ENCODE data around the gene TNF.

Gene TNF

GRCh38 chr6:31575335-31575901 is at the start of gene TNF:
Gene TNF (plus strand): TSS chr6:31575565. CDS start chr6:31575742, 177 bp downstream.
- peak in 1 of 2 donors; percentile 66 for DNase-seq (ENCODE audit: low read depth in 2 of 2, low spot score in 1 of 2)

DNA sequence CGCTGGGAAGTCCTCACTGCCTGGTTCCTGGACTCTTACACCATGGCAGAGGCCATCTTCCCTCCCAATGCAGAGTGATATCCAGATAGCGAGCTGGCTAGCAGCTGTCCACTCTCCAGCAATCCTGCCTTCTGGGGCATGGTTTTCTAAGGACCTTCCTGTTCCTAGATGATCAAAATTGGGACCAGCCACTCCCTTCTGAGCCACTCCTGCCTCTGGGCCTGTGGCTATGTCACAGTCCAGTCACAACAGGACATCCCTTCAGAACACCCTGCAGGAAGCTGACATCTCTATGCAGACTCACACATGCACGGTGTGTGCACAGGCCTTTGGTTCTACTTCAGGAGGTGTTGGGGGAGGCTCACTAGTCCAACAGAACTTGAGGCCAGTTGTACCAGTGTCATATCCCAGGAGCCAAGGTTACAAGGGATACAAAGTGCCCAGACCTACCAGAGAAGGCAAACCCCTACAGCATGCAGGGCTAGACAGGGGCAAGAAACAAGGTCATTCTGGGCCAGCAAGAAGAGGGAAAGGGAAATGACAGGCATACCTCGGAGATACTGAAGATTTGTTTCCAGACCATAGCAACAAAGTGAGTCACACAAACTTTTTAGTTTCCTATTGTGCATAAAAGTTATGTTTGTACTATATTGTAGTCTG is 49.3 kb upstream of the TNF start:
- no peak for DNase-seq (ENCODE audit: low read depth in 2 of 2, low spot score in 1 of 2)

GRCh38 chr6:31528307-31528777 is 47.0 kb upstream of the TNF start:
- no peak for DNase-seq (ENCODE audit: low read depth in 2 of 2, low spot score in 1 of 2)

- DNase-seq (ENCODE audit: low read depth in 2 of 2, low spot score in 1 of 2) = no peak
These were observed 46.5 kb upstream of the TNF start, which contains the start of gene MCCD1 for GRCh38 chr6:31528821-31529328. Gene MCCD1 (plus strand): TSS chr6:31528962. CDS start chr6:31529015, 53 bp downstream.

DNA sequence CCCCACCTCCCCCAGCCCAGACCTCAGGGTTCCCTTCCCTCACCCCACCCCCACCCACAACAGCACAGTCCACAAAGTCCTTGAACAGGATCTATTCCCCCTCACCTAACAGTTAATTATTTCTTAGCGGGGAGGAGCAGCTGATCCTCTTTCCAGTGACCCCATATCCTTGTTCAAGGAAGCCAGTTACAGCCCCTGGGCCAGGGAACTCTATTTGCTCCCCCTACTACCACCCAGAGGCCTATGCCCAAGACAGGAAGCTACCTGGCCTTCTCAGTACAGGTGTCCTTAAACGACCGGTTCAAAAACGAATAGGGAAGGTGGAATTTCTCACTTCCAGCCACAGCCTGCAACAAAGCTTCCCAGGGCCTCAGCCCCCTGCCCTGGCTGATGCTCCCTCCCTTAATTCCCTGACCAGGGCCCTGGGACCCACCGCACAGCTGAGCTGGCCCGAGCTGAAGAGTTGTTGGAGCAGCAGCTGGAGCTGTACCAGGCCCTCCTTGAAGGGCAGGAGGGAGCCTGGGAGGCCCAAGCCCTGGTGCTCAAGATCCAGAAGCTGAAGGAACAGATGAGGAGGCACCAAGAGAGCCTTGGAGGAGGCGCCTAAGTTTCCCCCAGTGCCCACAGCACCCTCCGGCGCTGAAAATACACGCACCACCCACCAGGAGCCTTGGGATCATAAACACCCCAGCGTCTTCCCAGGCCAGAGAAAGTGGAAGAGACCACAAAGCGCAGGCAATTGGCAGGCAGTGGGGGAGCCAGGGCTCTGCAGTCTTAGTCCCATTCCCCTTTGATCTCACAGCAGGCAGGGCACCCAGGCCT is 45.8 kb upstream of the TNF start:
- no peak for DNase-seq (ENCODE audit: low read depth in 2 of 2, low spot score in 1 of 2)

DNA sequence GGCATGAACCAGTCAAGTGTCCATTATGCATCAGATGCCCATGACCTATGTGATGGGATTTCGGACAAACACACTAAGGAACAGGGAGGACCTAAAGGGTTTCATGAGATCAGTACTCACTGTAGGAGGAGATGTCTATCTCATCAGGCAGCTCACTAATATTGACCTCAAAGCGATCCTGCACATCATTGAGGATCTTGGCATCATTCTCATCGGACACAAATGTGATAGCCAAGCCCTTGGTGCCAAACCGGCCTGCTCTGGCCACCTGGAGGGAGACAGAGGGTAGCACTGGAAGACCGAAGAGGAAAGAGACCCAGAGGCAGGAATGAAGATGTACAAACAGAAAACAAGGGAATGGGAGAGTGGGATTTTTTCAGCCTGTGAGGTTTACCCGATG is 44.7 kb upstream of the TNF start:
- DNase-seq (ENCODE audit: low read depth in 2 of 2, low spot score in 1 of 2) = no peak

DNA sequence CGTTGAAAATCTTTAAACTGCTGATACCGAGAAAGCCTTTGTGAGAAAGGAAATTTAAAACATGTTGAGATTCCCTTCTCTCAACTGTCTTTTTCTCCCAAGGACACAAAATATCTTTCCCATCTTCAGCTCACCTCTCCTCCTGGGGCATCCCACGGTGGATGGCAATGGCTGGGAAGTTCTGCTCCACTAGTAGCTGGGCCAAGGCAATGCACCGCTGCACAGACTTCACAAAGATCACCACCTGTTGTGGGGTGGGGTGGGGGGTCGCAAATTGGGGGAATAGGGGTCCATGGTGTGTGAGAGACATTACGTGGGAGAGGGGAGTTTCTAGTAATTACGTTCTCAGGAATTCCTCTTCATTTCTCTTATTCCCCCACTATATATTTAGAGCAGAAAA is 44.2 kb upstream of the TNF start:
- DNase-seq (ENCODE audit: low read depth in 2 of 2, low spot score in 1 of 2) = no peak

DNA sequence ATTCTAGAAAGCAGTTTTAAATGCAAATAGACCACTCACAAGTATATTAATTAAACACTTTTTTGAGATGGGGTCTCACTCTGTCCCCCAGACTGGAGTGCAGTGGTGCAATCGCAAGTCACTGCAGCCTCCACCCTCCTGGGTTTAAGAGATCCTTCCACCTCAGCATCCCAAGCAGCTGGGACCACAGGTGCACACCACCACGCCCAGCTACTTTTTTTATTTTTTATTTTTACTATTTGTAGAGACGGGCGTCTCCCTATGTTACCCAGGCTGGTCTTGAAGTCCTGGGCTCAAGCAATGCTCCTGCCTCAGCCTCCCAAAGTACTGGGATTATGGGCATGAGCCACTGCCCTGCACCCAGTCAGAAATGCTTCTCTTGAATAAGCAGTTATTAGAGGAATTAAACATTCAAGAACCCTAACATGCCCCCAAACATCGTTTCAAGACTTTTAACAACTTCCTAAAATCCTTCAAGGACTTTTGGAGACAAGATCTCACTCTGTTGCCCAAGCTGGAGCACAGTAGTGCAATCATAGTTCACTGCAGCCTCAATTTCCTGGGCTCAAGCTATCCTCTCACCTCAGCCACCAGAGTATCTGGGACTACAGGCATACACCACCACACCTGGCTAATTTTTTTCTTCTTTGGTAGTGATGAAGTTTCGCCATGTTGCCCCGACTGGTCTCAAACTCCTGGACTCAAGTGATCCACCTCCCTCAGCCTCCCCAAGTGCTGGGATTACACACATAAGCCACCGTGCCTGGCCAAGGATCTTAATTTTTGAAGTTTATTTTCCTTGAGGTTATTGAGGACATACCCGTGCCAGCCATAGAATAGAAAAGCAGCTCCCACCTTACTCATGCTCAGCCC is 43.4 kb upstream of the TNF start:
- DNase-seq (ENCODE audit: low read depth in 2 of 2, low spot score in 1 of 2) = no peak

DNA sequence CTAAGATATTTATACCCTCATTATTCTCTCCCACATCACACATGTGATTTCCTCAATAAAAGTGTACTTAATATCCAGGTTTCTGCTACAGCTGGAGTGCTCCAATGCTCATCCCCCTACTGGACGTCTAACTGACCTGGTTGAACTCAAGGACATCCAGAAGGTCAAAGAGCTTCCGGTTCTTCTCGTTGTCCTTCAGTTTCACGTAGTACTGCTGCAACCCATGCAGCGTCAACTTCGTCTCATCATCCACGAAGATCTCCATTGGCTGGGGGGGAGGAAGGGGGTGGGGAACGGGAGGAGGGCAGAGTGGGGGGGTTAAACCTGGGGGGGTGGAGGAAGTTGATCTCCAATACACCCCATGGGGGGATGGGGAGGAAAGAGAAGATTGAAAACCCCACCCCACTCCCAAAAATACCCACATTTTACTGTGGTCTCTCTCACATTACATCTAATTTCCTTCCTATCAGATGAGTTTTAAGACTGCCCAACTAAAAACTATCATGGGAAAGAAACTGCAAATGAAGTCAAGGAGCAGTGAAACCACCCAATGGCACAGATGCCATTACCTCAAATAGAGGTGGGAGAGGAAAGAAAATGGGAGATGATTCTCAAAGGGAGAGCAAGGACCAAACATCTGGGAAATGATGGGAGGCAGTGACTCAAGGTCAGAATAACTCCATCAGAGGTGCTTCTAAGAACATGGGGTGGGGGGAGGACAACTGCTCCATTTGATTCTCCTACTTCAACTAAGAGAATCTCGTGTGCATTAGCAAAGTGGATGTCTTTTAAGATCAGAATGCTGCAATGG is 42.5 kb upstream of the TNF start:
- DNase-seq (ENCODE audit: low read depth in 2 of 2, low spot score in 1 of 2) = no peak

DNA sequence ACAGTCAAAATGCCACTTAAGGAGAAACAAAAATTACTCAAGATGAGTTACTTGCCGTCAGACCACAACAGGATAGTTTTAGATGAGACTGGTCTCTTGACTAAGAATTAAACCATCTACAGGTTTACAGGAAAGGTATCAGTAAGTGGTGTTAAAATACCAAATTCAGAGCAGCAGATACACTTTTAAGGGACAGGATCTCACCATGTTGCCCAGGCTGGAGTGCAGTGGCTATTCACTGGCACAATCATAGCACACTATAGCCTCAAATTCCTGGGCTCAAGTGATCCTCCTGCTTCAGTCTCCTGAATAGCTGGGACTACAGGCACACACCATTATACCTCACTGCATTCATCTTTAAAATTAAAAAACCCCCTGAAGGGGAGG is 41.9 kb upstream of the TNF start:
- no peak for DNase-seq (ENCODE audit: low read depth in 2 of 2, low spot score in 1 of 2)

DNA sequence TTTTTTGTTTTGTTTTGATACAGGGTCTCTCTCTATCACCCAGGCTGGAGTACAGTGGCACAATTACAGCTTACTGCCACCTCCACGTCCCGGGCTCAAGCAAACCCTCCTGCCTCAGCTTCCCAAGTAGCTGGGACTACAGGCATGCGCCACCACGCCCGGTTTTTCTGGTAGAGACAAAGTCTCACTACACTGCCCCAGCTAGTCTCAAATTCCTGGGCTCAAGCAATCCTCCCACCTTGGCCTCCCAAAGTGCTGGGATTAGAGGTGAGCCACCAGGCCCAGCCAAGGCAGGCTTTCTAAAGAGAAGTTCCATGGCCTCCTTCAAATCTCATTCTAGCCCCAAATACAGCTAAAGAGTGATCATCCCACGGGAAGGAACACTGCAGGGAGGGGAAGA is 41.4 kb upstream of the TNF start:
- DNase-seq (ENCODE audit: low read depth in 2 of 2, low spot score in 1 of 2) = no peak

DNA sequence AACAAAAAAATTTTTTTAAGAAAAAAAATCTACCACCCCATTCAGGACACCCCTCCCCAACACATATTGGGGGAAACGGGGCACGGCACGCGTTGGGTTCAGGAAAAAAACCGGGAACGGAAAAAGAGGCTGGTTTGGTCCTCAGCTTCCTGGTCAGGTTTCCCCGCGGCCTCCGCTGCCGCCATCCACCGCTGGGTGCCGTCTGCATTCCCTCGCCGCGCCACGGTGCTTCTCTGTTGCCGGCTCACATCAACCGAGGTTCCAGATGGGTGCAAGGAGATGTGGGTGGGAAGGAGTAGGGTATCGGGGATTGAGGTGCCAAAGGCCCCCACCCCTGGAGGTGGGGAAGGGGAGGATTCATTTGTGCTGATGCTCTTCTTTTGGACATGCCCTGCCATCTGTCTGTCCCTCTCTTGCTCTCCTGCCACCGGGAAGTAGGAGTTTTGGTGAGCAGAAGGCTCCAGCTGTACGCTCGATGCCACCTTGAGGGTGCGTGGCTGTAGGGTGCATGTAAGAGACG is 40.8 kb upstream of the TNF start:
- DNase-seq (ENCODE audit: low read depth in 2 of 2, low spot score in 1 of 2) = no peak

GRCh38 chr6:31535538-31536324 is 39.6 kb upstream of the TNF start:
- DNase-seq (ENCODE audit: low read depth in 2 of 2, low spot score in 1 of 2) = no peak

GRCh38 chr6:31538805-31539400 is 36.5 kb upstream of the TNF start:
- no peak for DNase-seq (ENCODE audit: low read depth in 2 of 2, low spot score in 1 of 2)

DNA sequence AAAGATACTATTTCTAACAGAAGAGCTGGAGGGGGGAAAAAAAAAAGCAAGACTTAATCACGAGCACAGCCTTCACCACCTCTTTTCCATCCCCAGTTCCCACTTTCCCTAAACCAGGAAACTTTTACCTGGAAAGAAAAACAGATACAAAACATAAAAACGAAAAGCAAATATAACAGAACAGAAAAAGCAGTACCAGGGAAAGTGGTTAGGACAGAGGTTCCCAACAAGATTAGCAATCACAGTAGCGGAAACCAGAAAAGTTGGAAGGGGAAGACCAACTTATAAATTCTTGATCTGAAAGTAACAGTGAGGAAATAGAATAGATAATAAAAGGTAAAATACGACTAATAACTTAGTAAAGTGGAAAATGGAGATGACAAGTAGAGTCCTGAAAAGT is 34.7 kb upstream of the TNF start:
- DNase-seq (ENCODE audit: low read depth in 2 of 2, low spot score in 1 of 2) = no peak

GRCh38 chr6:31541059-31541657 is 34.2 kb upstream of the TNF start:
- peak; percentile 25 to 38 for DNase-seq (ENCODE audit: low read depth in 2 of 2, low spot score in 1 of 2)

- peak; percentile 83 to 88 for DNase-seq (ENCODE audit: low read depth in 2 of 2, low spot score in 1 of 2)
These were observed 33.5 kb upstream of the TNF start, which contains the start of gene DDX39B for GRCh38 chr6:31541658-31542521. Gene DDX39B (minus strand): TSS chr6:31542003. CDS start chr6:31540532, 1,471 bp downstream.

All from stimulated activated CD8-positive, alpha-beta memory T cell treated with anti-CD3 and anti-CD28 coated beads, Interleukin-4, amount 100 ng/mL, for 1 hour (primary cell).